ENCODE results near the gene NKIRAS1.
"Not testable (repeated sequence)": the region's sequence is repeated elsewhere in the genome, so short reads cannot be mapped to it uniquely, and the experiment has no call there.

DNA sequence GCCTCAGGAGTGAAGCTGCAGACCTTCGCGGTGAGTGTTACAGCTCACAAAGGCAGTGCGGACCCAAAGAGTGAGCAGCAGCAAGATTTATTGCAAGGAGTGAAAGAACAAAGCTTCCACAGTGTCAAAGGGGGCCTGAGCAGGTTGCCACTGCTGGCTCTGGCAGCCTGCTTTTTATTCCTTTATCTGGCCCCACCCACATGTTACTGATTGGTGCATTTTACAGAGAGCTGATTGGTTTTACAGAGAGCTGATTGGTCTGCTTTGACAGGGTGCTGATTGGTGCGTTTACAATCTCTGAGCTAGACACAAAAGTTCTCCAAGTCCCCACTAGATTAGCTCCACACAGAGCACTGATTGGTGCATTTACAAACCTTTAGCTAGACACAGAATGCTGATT is 34.8 kb downstream of the NKIRAS1 start:
- TF ChIP-seq MYBL2 (CRISPR knock-in tag; IDR thresholded peaks at IDR 0.05); ZNF317 (CRISPR knock-in tag; IDR thresholded peaks at IDR 0.05; ENCODE audit: borderline replicate concordance, low read depth); CBFB (CRISPR knock-in tag; IDR thresholded peaks at IDR 0.05; ENCODE audit: low read depth): not testable (repeated sequence)
- TF ChIP-seq, protein P1, sequence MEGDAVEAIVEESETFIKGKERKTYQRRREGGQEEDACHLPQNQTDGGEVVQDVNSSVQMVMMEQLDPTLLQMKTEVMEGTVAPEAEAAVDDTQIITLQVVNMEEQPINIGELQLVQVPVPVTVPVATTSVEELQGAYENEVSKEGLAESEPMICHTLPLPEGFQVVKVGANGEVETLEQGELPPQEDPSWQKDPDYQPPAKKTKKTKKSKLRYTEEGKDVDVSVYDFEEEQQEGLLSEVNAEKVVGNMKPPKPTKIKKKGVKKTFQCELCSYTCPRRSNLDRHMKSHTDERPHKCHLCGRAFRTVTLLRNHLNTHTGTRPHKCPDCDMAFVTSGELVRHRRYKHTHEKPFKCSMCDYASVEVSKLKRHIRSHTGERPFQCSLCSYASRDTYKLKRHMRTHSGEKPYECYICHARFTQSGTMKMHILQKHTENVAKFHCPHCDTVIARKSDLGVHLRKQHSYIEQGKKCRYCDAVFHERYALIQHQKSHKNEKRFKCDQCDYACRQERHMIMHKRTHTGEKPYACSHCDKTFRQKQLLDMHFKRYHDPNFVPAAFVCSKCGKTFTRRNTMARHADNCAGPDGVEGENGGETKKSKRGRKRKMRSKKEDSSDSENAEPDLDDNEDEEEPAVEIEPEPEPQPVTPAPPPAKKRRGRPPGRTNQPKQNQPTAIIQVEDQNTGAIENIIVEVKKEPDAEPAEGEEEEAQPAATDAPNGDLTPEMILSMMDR (IDR thresholded peaks at IDR 0.05), result not testable (repeated sequence)

All from WTC11 (cell line).